ENCODE data around the gene ITPK1.

ITPK1 gene

GRCh38 chr14:93005838-93006237 is 109.9 kb downstream of the ITPK1 start:
- TF ChIP-seq, protein P1, sequence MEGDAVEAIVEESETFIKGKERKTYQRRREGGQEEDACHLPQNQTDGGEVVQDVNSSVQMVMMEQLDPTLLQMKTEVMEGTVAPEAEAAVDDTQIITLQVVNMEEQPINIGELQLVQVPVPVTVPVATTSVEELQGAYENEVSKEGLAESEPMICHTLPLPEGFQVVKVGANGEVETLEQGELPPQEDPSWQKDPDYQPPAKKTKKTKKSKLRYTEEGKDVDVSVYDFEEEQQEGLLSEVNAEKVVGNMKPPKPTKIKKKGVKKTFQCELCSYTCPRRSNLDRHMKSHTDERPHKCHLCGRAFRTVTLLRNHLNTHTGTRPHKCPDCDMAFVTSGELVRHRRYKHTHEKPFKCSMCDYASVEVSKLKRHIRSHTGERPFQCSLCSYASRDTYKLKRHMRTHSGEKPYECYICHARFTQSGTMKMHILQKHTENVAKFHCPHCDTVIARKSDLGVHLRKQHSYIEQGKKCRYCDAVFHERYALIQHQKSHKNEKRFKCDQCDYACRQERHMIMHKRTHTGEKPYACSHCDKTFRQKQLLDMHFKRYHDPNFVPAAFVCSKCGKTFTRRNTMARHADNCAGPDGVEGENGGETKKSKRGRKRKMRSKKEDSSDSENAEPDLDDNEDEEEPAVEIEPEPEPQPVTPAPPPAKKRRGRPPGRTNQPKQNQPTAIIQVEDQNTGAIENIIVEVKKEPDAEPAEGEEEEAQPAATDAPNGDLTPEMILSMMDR (IDR thresholded peaks at IDR 0.05; ENCODE audit: low read depth, low read length), result no peak
- no peak overlapping the region for H3K4me3 ChIP-seq (ENCODE audit: low read depth, low read length)
- in situ Hi-C loops (cut with HindIII; ENCODE audit: low sequenced_read_pairs), result no loop called here
- DNase-seq (ENCODE audit: low read depth, low spot score), result no peak

GRCh38 chr14:93005135-93005813 is 110.5 kb downstream of the ITPK1 start:
- H3K4me3 ChIP-seq (ENCODE audit: low read depth, low read length), result no peak overlapping the region
- in situ Hi-C loops (cut with HindIII; ENCODE audit: low sequenced_read_pairs), result no loop called here
- TF ChIP-seq, protein P1 (IDR thresholded peaks at IDR 0.05; ENCODE audit: low read depth, low read length), result no peak

GRCh38 chr14:93004699-93005082 is 111.0 kb downstream of the ITPK1 start:
- in situ Hi-C loops (cut with HindIII; ENCODE audit: low sequenced_read_pairs), result no loop called here
- DNase-seq (ENCODE audit: low read depth, low spot score), result no peak
- TF ChIP-seq, protein P1 (IDR thresholded peaks at IDR 0.05; ENCODE audit: low read depth, low read length), result no peak
- no peak overlapping the region for H3K4me3 ChIP-seq (ENCODE audit: low read depth, low read length)

More at GRCh38 chr14:93005135-93005813, 110.5 kb downstream of the ITPK1 start:
- DNase-seq (ENCODE audit: low read depth, low spot score), result no peak

DNA sequence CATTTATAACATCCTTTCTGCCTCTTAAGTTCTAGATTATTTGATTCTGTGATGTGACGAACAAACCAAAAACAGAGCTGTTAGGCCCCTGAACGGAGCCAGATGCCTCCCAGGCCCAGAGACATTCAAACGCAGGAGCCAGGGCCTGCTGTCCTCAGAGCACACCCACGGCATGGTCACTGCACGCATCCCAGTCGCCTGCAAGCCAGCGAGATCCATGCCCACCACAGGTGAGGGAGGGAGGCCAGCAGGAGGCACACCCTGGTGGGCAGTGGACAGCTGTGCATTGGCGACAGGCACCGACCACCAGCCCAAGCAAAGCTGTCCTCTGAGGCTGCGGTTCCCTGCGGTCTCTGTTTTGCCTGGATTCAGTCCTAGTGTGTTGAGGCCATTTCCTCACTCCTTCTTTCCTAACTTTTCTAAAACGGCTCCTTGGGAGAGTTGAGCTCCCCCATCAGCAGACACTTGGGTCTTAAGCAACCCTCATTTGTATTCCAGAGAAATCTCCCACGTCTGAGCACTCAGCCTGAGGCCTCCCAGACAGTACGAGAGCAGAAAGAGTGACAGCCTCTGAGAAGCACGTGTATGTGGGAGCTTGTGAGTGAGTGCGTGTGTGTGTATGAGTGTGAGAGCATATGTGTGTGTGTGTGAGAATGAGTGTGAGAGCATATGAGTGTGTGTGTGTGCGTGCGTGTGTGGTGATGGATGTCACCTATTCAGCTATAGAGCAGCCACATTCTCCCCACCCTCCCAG is 111.6 kb downstream of the ITPK1 start:
- no peak overlapping the region for H3K4me3 ChIP-seq (ENCODE audit: low read depth, low read length)
- in situ Hi-C loops (cut with HindIII; ENCODE audit: low sequenced_read_pairs), result no loop called here
- no peak for DNase-seq (ENCODE audit: low read depth, low spot score)
- TF ChIP-seq, protein P1 (IDR thresholded peaks at IDR 0.05; ENCODE audit: low read depth, low read length), result no peak

DNA sequence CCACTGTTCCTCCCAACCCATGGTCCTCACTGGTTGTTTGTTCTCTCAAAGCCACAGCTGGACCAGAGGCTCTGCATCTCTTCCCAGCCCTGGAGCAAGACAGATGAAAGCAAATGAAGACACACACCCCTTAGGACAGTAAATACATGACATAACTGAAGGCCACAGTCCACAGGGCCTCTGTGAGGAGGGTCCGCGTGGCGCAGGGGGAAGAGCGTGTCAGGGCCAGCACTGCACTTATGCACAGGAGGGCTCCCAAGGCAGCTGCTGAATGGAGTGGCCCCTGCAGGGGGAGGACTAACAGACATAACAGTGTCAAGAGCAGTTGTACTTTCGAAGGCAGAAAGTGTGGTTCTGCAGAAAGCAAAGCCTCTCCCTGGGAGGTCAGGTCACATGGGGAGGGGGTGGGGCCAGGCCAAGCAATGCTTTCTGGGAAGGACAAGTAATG is 112.8 kb downstream of the ITPK1 start:
- no peak for DNase-seq (ENCODE audit: low read depth, low spot score)
- TF ChIP-seq, protein P1 (IDR thresholded peaks at IDR 0.05; ENCODE audit: low read depth, low read length), result no peak
- in situ Hi-C loops (cut with HindIII; ENCODE audit: low sequenced_read_pairs), result no loop called here
- no peak overlapping the region for H3K4me3 ChIP-seq (ENCODE audit: low read depth, low read length)

GRCh38 chr14:93002049-93002448 is 113.7 kb downstream of the ITPK1 start:
- TF ChIP-seq, protein P1 (IDR thresholded peaks at IDR 0.05; ENCODE audit: low read depth, low read length), result no peak
- H3K4me3 ChIP-seq (ENCODE audit: low read depth, low read length), result no peak overlapping the region
- DNase-seq (ENCODE audit: low read depth, low spot score), result no peak
- in situ Hi-C loops (cut with HindIII; ENCODE audit: low sequenced_read_pairs), result no loop called here
